GM23338 (cell line): ENCODE measurements around the gene EFNA4. TPM values are rescaled to one million over a fixed set of nuclear protein-coding genes. Genes with fewer than 3 reads are reported as not detected.

ENCODE experiments used
- ATAC-seq: fragments of 200-7000 bp; cut with Tn5 transposase; 3 replicates; pipeline ENCODE4 v1.9.1; 2020
- DNase-seq: peaks from one replicate; pipeline ENCODE4 v3.0.0-alpha.2; 2015; ENCODE audit warnings: low spot score
- H2AFZ ChIP-seq: fragments of 200-600 bp; sonication (generic); 2 replicates; pipeline ENCODE4 v1.8.0; 2016; ENCODE audit warnings: antibody characterized with exemption, mild to moderate bottlenecking, moderate library complexity
- H3F3A ChIP-seq: fragments of 200-600 bp; sonication (generic); replicated peaks from 2 replicates; pipeline ENCODE4 v1.8.0; 2017; ENCODE audit warnings: antibody characterized with exemption, mixed run types, low read depth
- H3K27ac ChIP-seq: fragments of 200-600 bp; sonication (generic); 2 replicates; pipeline ENCODE4 v1.6.1; 2016; ENCODE audit warnings: low read depth
- H3K27me3 ChIP-seq: fragments of 200-600 bp; sonication (generic); 2 replicates; pipeline ENCODE4 v1.8.0; 2016; ENCODE audit warnings: mild to moderate bottlenecking, mixed run types, moderate library complexity; ENCODE audit not compliant: insufficient read depth
- H3K36me3 ChIP-seq: fragments of 200-600 bp; sonication (generic); 2 replicates; pipeline ENCODE4 v1.8.0; 2016; ENCODE audit warnings: mild to moderate bottlenecking; ENCODE audit not compliant: insufficient read depth
- H3K4me1 ChIP-seq: fragments of 200-600 bp; sonication (generic); 2 replicates; pipeline ENCODE4 v1.8.0; 2016; ENCODE audit warnings: mild to moderate bottlenecking, moderate library complexity; ENCODE audit not compliant: insufficient read depth
- H3K4me2 ChIP-seq: fragments of 200-600 bp; sonication (generic); 2 replicates; pipeline ENCODE4 v1.7.1; 2017; ENCODE audit warnings: mixed run types
- H3K4me3 ChIP-seq: fragments of 200-600 bp; sonication (generic); 2 replicates; pipeline ENCODE4 v1.6.1; 2016; ENCODE audit warnings: mixed run types
- H3K79me2 ChIP-seq: fragments of 200-600 bp; sonication (generic); replicated peaks from 2 replicates; pipeline ENCODE4 v1.8.0; 2017; ENCODE audit warnings: mild to moderate bottlenecking; ENCODE audit not compliant: insufficient read depth
- H3K9me2 ChIP-seq: fragments of 200-600 bp; sonication (generic); 2 replicates; pipeline ENCODE4 v1.8.0; 2017; ENCODE audit not compliant: insufficient read depth
- H4K20me1 ChIP-seq: fragments of 200-600 bp; sonication (generic); replicated peaks from 2 replicates; pipeline ENCODE4 v1.8.0; 2017; ENCODE audit warnings: mild to moderate bottlenecking; ENCODE audit not compliant: insufficient read depth
- H3K27ac Mint-ChIP-seq: 2 replicates; pipeline ENCODE4 v1.8.0; 2020; ENCODE audit warnings: inconsistent platforms, mild to moderate bottlenecking, moderate library complexity, mixed read lengths
- H3K27me3 Mint-ChIP-seq: 3 replicates; pipeline ENCODE4 v1.8.0; 2022; ENCODE audit warnings: low read depth, mild to moderate bottlenecking, moderate library complexity, mixed read lengths, inconsistent platforms; ENCODE audit not compliant: insufficient read depth, poor library complexity
- H3K36me3 Mint-ChIP-seq: 3 replicates; pipeline ENCODE4 v1.8.0; 2021; ENCODE audit warnings: low read depth, mild to moderate bottlenecking, inconsistent platforms, moderate library complexity, mixed read lengths
- H3K4me1 Mint-ChIP-seq: 3 replicates; pipeline ENCODE4 v1.8.0; 2020; ENCODE audit warnings: mild to moderate bottlenecking, inconsistent platforms, mixed read lengths
- H3K4me3 Mint-ChIP-seq: 3 replicates; pipeline ENCODE4 v1.8.0; 2021; ENCODE audit warnings: moderate library complexity, mild to moderate bottlenecking, inconsistent platforms, mixed read lengths
- H3K9me3 Mint-ChIP-seq: 3 replicates; pipeline ENCODE4 v1.8.0; 2020; ENCODE audit warnings: moderate library complexity, mild to moderate bottlenecking, inconsistent platforms, mixed read lengths
- CREB1 ChIP-seq: fragments of 250-450 bp; sonication (Bioruptor Pico); IDR thresholded peaks from 2 replicates; pipeline ENCODE4 v1.5.0; 2020; ENCODE audit warnings: low read depth, mild to moderate bottlenecking, moderate library complexity
- EZH2 ChIP-seq: fragments of 200-600 bp; sonication (generic); IDR thresholded peaks from one replicate; pipeline ENCODE4 v1.8.0; 2017; ENCODE audit warnings: antibody characterized with exemption, mild to moderate bottlenecking, low read depth; ENCODE audit not compliant: unreplicated experiment
- EZH2phosphoT487 ChIP-seq: fragments of 200-600 bp; sonication (generic); IDR thresholded peaks from one replicate; pipeline ENCODE4 v1.8.1; 2018; ENCODE audit warnings: antibody characterized with exemption; ENCODE audit not compliant: unreplicated experiment
- JUNB ChIP-seq: IDR thresholded peaks from one replicate; pipeline ENCODE4 v1.6.1; 2016; ENCODE audit warnings: antibody characterized with exemption; ENCODE audit not compliant: unreplicated experiment
- NANOG ChIP-seq: IDR thresholded peaks from 2 replicates; pipeline ENCODE4 v1.6.1; 2016; ENCODE audit warnings: antibody characterized with exemption, borderline replicate concordance
- POLR2AphosphoS5 ChIP-seq: IDR thresholded peaks from 2 replicates; pipeline ENCODE4 v1.6.1; 2016; ENCODE audit warnings: antibody characterized with exemption, low read depth
- STAT1 ChIP-seq: IDR thresholded peaks from one replicate; pipeline ENCODE4 v1.6.1; 2016; ENCODE audit warnings: antibody characterized with exemption; ENCODE audit not compliant: unreplicated experiment
- ZNF114 ChIP-seq: fragments of 250-450 bp; sonication (Bioruptor Pico); IDR thresholded peaks from 2 replicates; pipeline ENCODE4 v1.5.0; 2020; ENCODE audit warnings: mild to moderate bottlenecking, moderate library complexity
- ZNF331 ChIP-seq: fragments of 250-450 bp; sonication (Bioruptor Pico); IDR thresholded peaks from 2 replicates; pipeline ENCODE4 v1.5.0; 2020; ENCODE audit warnings: low read depth, mild to moderate bottlenecking, moderate library complexity
- polyA plus RNA-seq: library from polyadenylated mRNA; unstranded; fragments of >200 nt; fragmentation: Nextera tagmentation; extraction: Ambion mirVana; gene quantifications from 2 replicates; pipeline ENCODE4 v1.2.1, GENCODE V29; 2016
- total RNA-seq: library from RNA; depleted of rRNA; stranded (reverse); fragments of >200 nt; shearing (Covaris generic); gene quantifications from 2 replicates; pipeline ENCODE4 v1.2.3, GENCODE V29; 2014
- TF ChIP-seq, protein P1 (sequence below): IDR thresholded peaks from 2 replicates; pipeline ENCODE4 v1.6.1; 2016; ENCODE audit warnings: antibody characterized with exemption
- TF ChIP-seq, protein P2 (sequence below), 2 experiments: fragments of 200-600 bp in 1 of 2; sonication (generic) in 1 of 2; conservative IDR thresholded peaks; 2 replicates each; pipeline versions ENCODE4 v1.5.1 to v1.6.1; 2016 to 2017; ENCODE audit warnings: antibody characterized with exemption in 2 of 2, low read depth in 2 of 2, mild to moderate bottlenecking in 2 of 2, moderate library complexity in 1 of 2
- TF ChIP-seq, protein P3 (sequence below): fragments of 250-450 bp; sonication (Bioruptor Pico); IDR thresholded peaks from 2 replicates; pipeline ENCODE4 v1.5.0; 2020; ENCODE audit warnings: mild to moderate bottlenecking, moderate library complexity
- TF ChIP-seq, protein P4 (sequence below): IDR thresholded peaks from one replicate; pipeline ENCODE4 v1.6.1; 2018; ENCODE audit warnings: antibody characterized with exemption; ENCODE audit not compliant: unreplicated experiment

The EFNA4 gene
- total and polyA plus RNA-seq, 2 experiments from 2014 or later = 11.1 to 22.9 TPM

DNA sequence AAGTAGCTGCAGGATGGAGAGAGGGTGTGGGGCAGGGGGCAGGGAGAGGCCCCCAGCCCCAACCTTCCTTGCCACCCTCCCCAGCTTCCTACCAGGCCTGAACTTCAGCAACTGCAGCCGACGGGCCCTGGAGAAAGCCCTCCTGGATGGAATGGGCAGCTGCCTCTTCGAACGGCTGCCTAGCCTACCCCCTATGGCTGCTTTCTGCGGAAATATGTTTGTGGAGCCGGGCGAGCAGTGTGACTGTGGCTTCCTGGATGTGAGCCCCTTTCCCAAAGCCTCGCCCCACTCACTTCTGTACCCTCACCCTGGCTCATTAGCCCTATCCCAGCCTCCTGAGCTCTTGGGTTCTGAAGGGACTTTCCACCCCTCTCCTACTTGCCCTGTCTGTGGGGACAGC is 6.4 kb upstream of the EFNA4 start:
- DNase-seq (no peak), ATAC-seq (no peak)

More for the DNA sequence above, 6.4 kb upstream of the EFNA4 start:
- TF ChIP-seq EZH2 (no peak), NANOG (no peak), POLR2AphosphoS5 (no peak), EZH2phosphoT487 (no peak), ZNF114 (CRISPR knock-in tag) (no peak), JUNB (no peak), CREB1 (CRISPR knock-in tag) (no peak), ZNF331 (no peak), STAT1 (no peak)
- TF ChIP-seq, protein P1, sequence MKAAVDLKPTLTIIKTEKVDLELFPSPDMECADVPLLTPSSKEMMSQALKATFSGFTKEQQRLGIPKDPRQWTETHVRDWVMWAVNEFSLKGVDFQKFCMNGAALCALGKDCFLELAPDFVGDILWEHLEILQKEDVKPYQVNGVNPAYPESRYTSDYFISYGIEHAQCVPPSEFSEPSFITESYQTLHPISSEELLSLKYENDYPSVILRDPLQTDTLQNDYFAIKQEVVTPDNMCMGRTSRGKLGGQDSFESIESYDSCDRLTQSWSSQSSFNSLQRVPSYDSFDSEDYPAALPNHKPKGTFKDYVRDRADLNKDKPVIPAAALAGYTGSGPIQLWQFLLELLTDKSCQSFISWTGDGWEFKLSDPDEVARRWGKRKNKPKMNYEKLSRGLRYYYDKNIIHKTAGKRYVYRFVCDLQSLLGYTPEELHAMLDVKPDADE = no peak
- TF ChIP-seq, protein P2, sequence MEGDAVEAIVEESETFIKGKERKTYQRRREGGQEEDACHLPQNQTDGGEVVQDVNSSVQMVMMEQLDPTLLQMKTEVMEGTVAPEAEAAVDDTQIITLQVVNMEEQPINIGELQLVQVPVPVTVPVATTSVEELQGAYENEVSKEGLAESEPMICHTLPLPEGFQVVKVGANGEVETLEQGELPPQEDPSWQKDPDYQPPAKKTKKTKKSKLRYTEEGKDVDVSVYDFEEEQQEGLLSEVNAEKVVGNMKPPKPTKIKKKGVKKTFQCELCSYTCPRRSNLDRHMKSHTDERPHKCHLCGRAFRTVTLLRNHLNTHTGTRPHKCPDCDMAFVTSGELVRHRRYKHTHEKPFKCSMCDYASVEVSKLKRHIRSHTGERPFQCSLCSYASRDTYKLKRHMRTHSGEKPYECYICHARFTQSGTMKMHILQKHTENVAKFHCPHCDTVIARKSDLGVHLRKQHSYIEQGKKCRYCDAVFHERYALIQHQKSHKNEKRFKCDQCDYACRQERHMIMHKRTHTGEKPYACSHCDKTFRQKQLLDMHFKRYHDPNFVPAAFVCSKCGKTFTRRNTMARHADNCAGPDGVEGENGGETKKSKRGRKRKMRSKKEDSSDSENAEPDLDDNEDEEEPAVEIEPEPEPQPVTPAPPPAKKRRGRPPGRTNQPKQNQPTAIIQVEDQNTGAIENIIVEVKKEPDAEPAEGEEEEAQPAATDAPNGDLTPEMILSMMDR (conservative IDR thresholded peaks at IDR 0.05; ENCODE audit: low read depth in 2 of 2) = no peak
- TF ChIP-seq, protein P3, sequence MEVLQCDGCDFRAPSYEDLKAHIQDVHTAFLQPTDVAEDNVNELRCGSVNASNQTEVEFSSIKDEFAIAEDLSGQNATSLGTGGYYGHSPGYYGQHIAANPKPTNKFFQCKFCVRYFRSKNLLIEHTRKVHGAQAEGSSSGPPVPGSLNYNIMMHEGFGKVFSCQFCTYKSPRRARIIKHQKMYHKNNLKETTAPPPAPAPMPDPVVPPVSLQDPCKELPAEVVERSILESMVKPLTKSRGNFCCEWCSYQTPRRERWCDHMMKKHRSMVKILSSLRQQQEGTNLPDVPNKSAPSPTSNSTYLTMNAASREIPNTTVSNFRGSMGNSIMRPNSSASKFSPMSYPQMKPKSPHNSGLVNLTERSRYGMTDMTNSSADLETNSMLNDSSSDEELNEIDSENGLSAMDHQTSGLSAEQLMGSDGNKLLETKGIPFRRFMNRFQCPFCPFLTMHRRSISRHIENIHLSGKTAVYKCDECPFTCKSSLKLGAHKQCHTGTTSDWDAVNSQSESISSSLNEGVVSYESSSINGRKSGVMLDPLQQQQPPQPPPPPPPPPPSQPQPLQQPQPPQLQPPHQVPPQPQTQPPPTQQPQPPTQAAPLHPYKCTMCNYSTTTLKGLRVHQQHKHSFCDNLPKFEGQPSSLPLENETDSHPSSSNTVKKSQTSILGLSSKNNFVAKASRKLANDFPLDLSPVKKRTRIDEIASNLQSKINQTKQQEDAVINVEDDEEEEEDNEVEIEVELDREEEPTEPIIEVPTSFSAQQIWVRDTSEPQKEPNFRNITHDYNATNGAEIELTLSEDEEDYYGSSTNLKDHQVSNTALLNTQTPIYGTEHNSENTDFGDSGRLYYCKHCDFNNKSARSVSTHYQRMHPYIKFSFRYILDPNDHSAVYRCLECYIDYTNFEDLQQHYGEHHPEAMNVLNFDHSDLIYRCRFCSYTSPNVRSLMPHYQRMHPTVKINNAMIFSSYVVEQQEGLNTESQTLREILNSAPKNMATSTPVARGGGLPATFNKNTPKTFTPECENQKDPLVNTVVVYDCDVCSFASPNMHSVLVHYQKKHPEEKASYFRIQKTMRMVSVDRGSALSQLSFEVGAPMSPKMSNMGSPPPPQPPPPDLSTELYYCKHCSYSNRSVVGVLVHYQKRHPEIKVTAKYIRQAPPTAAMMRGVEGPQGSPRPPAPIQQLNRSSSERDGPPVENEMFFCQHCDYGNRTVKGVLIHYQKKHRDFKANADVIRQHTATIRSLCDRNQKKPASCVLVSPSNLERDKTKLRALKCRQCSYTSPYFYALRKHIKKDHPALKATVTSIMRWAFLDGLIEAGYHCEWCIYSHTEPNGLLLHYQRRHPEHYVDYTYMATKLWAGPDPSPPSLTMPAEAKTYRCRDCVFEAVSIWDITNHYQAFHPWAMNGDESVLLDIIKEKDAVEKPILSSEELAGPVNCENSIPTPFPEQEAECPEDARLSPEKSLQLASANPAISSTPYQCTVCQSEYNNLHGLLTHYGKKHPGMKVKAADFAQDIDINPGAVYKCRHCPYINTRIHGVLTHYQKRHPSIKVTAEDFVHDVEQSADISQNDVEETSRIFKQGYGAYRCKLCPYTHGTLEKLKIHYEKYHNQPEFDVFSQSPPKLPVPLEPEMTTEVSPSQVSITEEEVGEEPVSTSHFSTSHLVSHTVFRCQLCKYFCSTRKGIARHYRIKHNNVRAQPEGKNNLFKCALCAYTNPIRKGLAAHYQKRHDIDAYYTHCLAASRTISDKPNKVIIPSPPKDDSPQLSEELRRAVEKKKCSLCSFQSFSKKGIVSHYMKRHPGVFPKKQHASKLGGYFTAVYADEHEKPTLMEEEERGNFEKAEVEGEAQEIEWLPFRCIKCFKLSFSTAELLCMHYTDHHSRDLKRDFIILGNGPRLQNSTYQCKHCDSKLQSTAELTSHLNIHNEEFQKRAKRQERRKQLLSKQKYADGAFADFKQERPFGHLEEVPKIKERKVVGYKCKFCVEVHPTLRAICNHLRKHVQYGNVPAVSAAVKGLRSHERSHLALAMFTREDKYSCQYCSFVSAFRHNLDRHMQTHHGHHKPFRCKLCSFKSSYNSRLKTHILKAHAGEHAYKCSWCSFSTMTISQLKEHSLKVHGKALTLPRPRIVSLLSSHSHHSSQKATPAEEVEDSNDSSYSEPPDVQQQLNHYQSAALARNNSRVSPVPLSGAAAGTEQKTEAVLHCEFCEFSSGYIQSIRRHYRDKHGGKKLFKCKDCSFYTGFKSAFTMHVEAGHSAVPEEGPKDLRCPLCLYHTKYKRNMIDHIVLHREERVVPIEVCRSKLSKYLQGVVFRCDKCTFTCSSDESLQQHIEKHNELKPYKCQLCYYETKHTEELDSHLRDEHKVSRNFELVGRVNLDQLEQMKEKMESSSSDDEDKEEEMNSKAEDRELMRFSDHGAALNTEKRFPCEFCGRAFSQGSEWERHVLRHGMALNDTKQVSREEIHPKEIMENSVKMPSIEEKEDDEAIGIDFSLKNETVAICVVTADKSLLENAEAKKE = no peak
- TF ChIP-seq, protein P4, sequence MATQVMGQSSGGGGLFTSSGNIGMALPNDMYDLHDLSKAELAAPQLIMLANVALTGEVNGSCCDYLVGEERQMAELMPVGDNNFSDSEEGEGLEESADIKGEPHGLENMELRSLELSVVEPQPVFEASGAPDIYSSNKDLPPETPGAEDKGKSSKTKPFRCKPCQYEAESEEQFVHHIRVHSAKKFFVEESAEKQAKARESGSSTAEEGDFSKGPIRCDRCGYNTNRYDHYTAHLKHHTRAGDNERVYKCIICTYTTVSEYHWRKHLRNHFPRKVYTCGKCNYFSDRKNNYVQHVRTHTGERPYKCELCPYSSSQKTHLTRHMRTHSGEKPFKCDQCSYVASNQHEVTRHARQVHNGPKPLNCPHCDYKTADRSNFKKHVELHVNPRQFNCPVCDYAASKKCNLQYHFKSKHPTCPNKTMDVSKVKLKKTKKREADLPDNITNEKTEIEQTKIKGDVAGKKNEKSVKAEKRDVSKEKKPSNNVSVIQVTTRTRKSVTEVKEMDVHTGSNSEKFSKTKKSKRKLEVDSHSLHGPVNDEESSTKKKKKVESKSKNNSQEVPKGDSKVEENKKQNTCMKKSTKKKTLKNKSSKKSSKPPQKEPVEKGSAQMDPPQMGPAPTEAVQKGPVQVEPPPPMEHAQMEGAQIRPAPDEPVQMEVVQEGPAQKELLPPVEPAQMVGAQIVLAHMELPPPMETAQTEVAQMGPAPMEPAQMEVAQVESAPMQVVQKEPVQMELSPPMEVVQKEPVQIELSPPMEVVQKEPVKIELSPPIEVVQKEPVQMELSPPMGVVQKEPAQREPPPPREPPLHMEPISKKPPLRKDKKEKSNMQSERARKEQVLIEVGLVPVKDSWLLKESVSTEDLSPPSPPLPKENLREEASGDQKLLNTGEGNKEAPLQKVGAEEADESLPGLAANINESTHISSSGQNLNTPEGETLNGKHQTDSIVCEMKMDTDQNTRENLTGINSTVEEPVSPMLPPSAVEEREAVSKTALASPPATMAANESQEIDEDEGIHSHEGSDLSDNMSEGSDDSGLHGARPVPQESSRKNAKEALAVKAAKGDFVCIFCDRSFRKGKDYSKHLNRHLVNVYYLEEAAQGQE = no peak
- Mint-ChIP-seq H3K36me3 (peaks cover 3% of the 10 kb centered on the region; the same call in 1 of the 3 replicates), H3K4me1 (peaks cover 13% of the 10 kb centered on the region; the same call in 2 of the 3 replicates), H3K4me3 (no peak overlapping the region), H3K27me3 (peaks cover 19% of the 10 kb centered on the region), H3K9me3 (no peaks in the 10 kb centered on the region), H3K27ac (no peak overlapping the region)
- Histone ChIP-seq H3K36me3 (no peaks in the 10 kb centered on the region), H3K4me1 (peaks cover 10% of the 10 kb centered on the region), H3K4me3 (no peak overlapping the region), H3F3A (0 out of 2 replicates have a peak, but pooled peaks cover 3% of the 10 kb centered on the region), H3K27ac (no peak overlapping the region), H4K20me1 (peaks cover 3% of the 10 kb centered on the region; the same call in 1 of the 2 replicates), H3K9me2 (no peaks in the 10 kb centered on the region), H3K27me3 (peaks cover 11% of the 10 kb centered on the region), H3K4me2 (no peak overlapping the region), H2AFZ (no peak overlapping the region), H3K79me2 (no peaks in the 10 kb centered on the region)
